Measurements from ENCODE around the gene PCDH15.

Gene PCDH15

DNA sequence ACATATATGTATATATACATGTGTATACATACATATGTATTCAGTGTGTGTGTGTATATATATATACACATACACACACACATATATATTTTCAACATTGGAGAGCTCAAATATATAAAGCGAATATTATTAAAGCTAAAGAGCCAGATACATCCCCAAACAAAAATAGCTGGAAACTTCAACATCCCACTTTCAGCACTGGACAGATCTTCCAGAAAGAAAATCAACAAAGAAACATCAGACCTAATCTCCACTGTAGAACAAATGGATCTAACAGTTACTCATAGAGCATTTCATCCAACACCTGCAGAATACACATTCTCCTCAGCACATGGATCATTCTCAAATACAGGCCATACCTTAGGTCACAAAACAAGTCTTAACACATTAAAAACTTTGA lies 799.0 kb downstream of the PCDH15 start:
- no peaks in the 10 kb centered on the region for H3K27me3 ChIP-seq (ENCODE audit: control insufficient read depth, insufficient read depth, low read length)
- no peaks in the 10 kb centered on the region for H3K36me3 ChIP-seq (ENCODE audit: control insufficient read depth, insufficient read depth, low read length)
- H3K4me3 ChIP-seq (ENCODE audit: low read length) = no peak overlapping the region

GRCh38 chr10:53997953-53998352 lies 803.1 kb downstream of the PCDH15 start:
- no peaks in the 10 kb centered on the region for H3K27me3 ChIP-seq (ENCODE audit: control insufficient read depth, insufficient read depth, low read length)
- no peak overlapping the region for H3K9ac ChIP-seq (ENCODE audit: low read length)
- no peak overlapping the region for H3K4me3 ChIP-seq (ENCODE audit: low read length)
- H3K4me1 ChIP-seq (ENCODE audit: control insufficient read depth, insufficient read depth, low read length) = no peaks in the 10 kb centered on the region
- H3K9me3 ChIP-seq (ENCODE audit: control insufficient read depth, low read length) = no peaks in the 10 kb centered on the region
- H3K36me3 ChIP-seq (ENCODE audit: control insufficient read depth, insufficient read depth, low read length) = no peaks in the 10 kb centered on the region

More for the DNA sequence above, 799.0 kb downstream of the PCDH15 start:
- H3K9ac ChIP-seq (ENCODE audit: low read length) = no peak overlapping the region
- H3K4me1 ChIP-seq (ENCODE audit: control insufficient read depth, insufficient read depth, low read length) = no peaks in the 10 kb centered on the region
- H3K9me3 ChIP-seq (ENCODE audit: control insufficient read depth, low read length) = no peaks in the 10 kb centered on the region

DNA sequence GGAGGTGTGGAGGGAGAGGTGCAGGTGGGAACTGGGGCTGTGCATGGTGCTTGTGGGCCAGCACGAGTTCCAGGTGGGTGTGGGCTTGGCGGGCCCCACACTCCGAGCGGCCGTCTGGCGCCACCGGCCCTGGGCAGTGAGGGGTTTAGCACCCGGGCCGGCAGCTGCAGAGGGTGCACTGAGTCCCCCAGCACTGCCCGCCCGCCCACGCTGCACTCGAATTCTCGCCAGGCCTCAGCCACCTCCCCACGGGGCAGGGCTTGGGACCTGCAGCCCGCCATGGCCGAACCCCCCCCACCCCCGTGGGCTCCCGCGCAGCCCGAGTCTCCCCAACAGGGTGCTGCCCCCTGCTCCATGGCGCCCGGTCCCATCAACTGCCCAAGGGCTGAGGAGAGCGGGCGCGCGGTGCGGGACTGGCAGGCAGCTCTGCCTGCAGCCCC lies 810.2 kb downstream of the PCDH15 start:
- Histone ChIP-seq H3K9ac (ENCODE audit: low read length) (no peak overlapping the region), H3K4me1 (ENCODE audit: control insufficient read depth, insufficient read depth, low read length) (no peaks in the 10 kb centered on the region), H3K4me3 (ENCODE audit: low read length) (no peak overlapping the region), H3K36me3 (ENCODE audit: control insufficient read depth, insufficient read depth, low read length) (no peaks in the 10 kb centered on the region), H3K27me3 (ENCODE audit: control insufficient read depth, insufficient read depth, low read length) (no peaks in the 10 kb centered on the region), H3K9me3 (ENCODE audit: control insufficient read depth, low read length) (no peaks in the 10 kb centered on the region)

DNA sequence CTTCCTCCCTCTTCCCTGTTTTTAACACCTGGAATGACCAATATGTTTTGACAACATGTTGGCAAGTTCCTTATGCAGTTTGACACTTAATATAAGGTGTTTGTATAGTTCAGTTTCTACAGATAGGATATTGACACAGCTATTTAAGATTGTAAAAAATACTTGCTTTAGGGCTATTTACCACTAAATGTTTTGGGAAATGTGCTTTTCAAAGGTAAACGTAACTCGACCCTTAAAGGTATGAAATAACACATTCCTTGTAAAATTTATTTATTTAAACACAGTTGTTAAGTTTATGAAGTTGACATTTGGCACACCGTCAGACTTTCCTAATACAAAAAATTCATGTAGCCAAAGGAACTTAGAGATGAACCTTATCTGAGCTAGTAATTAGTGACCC lies 817.6 kb downstream of the PCDH15 start:
- no peaks in the 10 kb centered on the region for H3K36me3 ChIP-seq (ENCODE audit: control insufficient read depth, insufficient read depth, low read length)
- no peaks in the 10 kb centered on the region for H3K4me1 ChIP-seq (ENCODE audit: control insufficient read depth, insufficient read depth, low read length)
- no peak overlapping the region for H3K9ac ChIP-seq (ENCODE audit: low read length)
- no peaks in the 10 kb centered on the region for H3K27me3 ChIP-seq (ENCODE audit: control insufficient read depth, insufficient read depth, low read length)
- no peaks in the 10 kb centered on the region for H3K9me3 ChIP-seq (ENCODE audit: control insufficient read depth, low read length)
- H3K4me3 ChIP-seq (ENCODE audit: low read length) = no peak overlapping the region

DNA sequence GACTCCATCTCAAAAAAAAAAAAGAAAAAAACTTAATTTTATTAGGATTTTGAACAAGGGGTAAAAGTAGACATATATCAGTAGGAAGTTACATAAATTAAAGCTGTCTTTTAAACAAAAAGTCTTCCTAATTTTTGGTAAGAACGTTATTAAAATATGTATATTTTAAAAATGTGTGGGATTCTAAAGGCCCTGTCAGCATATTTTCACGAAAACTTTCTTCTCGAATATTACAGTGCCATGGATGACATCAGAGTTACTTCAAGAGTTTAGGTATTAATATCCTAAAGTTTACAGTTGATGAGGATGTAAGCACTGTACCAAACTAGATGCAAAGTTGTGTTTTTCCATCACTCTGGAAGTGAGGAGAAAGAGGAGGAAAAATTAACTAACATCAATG lies 820.8 kb downstream of the PCDH15 start:
- Histone ChIP-seq H3K9ac (ENCODE audit: low read length) (no peak overlapping the region), H3K36me3 (ENCODE audit: control insufficient read depth, insufficient read depth, low read length) (no peaks in the 10 kb centered on the region), H3K9me3 (ENCODE audit: control insufficient read depth, low read length) (no peaks in the 10 kb centered on the region), H3K4me3 (ENCODE audit: low read length) (no peak overlapping the region), H3K4me1 (ENCODE audit: control insufficient read depth, insufficient read depth, low read length) (no peaks in the 10 kb centered on the region), H3K27me3 (ENCODE audit: control insufficient read depth, insufficient read depth, low read length) (no peaks in the 10 kb centered on the region)

- H3K4me1 ChIP-seq (ENCODE audit: control insufficient read depth, insufficient read depth, low read length) = no peaks in the 10 kb centered on the region
- no peaks in the 10 kb centered on the region for H3K9me3 ChIP-seq (ENCODE audit: control insufficient read depth, low read length)
- no peak overlapping the region for H3K9ac ChIP-seq (ENCODE audit: low read length)
- H3K4me3 ChIP-seq (ENCODE audit: low read length) = no peak overlapping the region
- no peaks in the 10 kb centered on the region for H3K36me3 ChIP-seq (ENCODE audit: control insufficient read depth, insufficient read depth, low read length)
- H3K27me3 ChIP-seq (ENCODE audit: control insufficient read depth, insufficient read depth, low read length) = no peaks in the 10 kb centered on the region
Observed at GRCh38 chr10:53978301-53978700, 822.7 kb downstream of the PCDH15 start.

DNA sequence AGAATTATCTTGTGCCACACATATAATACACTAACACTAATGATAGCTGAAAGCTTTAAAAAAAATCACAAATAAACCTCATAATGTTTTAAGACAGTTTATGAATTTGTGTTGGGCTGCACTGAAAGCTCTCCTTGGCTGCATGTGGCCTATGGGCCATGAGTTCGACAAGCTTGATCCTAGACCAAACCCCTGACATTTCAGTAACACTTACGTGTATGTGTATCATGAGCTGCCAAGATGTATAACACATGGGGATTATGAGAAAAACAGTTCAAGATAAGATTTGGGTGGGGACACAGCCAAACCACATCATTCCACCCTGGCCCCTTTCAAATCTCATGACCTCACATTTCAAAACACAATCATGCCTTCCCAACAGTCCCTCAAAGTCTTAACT lies 823.8 kb downstream of the PCDH15 start:
- H3K36me3 ChIP-seq (ENCODE audit: control insufficient read depth, insufficient read depth, low read length) = no peaks in the 10 kb centered on the region
- H3K4me1 ChIP-seq (ENCODE audit: control insufficient read depth, insufficient read depth, low read length) = no peaks in the 10 kb centered on the region
- H3K4me3 ChIP-seq (ENCODE audit: low read length) = no peak overlapping the region
- no peaks in the 10 kb centered on the region for H3K27me3 ChIP-seq (ENCODE audit: control insufficient read depth, insufficient read depth, low read length)
- no peaks in the 10 kb centered on the region for H3K9me3 ChIP-seq (ENCODE audit: control insufficient read depth, low read length)
- no peak overlapping the region for H3K9ac ChIP-seq (ENCODE audit: low read length)

- no peaks in the 10 kb centered on the region for H3K36me3 ChIP-seq (ENCODE audit: control insufficient read depth, insufficient read depth, low read length)
- no peaks in the 10 kb centered on the region for H3K4me1 ChIP-seq (ENCODE audit: control insufficient read depth, insufficient read depth, low read length)
- H3K4me3 ChIP-seq (ENCODE audit: low read length) = no peak overlapping the region
- no peak overlapping the region for H3K9ac ChIP-seq (ENCODE audit: low read length)
- no peaks in the 10 kb centered on the region for H3K9me3 ChIP-seq (ENCODE audit: control insufficient read depth, low read length)
- no peaks in the 10 kb centered on the region for H3K27me3 ChIP-seq (ENCODE audit: control insufficient read depth, insufficient read depth, low read length)
Observed at GRCh38 chr10:53957401-53957800, 843.6 kb downstream of the PCDH15 start.

- H3K4me3 ChIP-seq (ENCODE audit: low read length) = no peak overlapping the region
- H3K9ac ChIP-seq (ENCODE audit: low read length) = no peak overlapping the region
- no peaks in the 10 kb centered on the region for H3K9me3 ChIP-seq (ENCODE audit: control insufficient read depth, low read length)
- H3K36me3 ChIP-seq (ENCODE audit: control insufficient read depth, insufficient read depth, low read length) = no peaks in the 10 kb centered on the region
- no peaks in the 10 kb centered on the region for H3K27me3 ChIP-seq (ENCODE audit: control insufficient read depth, insufficient read depth, low read length)
- H3K4me1 ChIP-seq (ENCODE audit: control insufficient read depth, insufficient read depth, low read length) = no peaks in the 10 kb centered on the region
Observed at GRCh38 chr10:53955091-53955490, 845.9 kb downstream of the PCDH15 start.

DNA sequence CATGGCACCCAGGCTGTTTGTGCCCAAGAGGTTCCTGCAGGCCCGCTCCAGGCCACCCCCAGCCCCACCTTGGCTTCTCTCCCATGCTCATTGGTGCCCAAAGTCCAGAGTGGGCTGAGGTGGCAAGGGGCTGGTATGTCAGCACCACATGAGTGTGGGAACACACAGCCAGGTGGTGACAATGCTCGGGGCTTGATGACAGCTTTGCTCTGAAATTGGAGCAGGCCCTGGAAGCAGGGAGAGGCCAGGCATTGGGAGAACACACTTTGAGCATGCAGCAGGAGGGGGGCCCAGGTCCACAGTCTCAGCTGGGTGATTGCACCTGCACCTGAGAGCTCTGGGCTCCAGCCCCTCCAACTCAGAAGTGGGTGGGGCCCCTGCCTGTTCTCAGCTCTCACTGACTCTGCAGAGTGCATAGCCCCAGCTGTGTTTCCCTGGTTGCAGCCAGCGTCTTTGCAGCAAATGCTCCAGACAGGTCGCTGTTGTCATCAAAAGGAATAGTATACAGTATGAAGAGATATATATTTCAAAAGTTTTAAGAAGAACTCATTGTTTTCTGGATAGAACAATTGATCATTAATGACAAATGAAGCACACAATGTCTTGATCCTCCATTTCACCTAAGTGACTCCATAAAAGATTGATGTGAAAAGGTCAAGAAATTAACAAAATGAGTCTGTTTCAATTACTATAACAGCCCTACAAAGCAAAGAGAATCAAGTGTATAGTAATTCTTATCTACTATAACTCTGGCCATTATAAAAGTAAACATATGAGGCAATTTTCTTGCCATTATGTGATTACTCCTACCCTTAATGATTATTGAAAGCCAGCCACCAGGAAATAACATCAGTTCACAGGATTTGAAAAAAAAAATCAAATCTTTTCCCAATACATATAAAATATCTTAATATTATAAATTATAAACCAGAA lies 848.1 kb downstream of the PCDH15 start:
- Histone ChIP-seq H3K4me1 (ENCODE audit: control insufficient read depth, insufficient read depth, low read length) (no peaks in the 10 kb centered on the region), H3K9me3 (ENCODE audit: control insufficient read depth, low read length) (no peaks in the 10 kb centered on the region), H3K36me3 (ENCODE audit: control insufficient read depth, insufficient read depth, low read length) (no peaks in the 10 kb centered on the region), H3K4me3 (ENCODE audit: low read length) (no peak overlapping the region), H3K27me3 (ENCODE audit: control insufficient read depth, insufficient read depth, low read length) (no peaks in the 10 kb centered on the region), H3K9ac (ENCODE audit: low read length) (no peak overlapping the region)

DNA sequence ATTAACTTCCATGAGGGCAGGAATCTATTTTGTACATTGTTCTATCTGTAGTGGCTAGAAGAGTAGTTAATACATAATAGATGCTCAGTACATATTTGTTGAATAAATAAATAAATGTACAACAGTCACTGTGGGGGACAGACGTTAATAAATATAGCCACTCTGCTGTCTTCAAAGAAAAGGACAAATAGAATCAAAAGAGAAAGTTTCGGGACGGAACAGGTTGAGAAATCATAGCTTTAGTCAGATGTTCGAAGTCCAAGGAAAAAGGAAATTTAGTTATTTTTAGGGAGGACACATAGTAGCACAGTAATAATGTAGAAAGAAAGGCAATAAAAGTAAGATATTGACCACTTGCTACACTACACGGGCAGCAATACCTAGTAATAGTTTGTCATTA lies 861.4 kb downstream of the PCDH15 start:
- H3K36me3 ChIP-seq (ENCODE audit: control insufficient read depth, insufficient read depth, low read length) = no peaks in the 10 kb centered on the region
- H3K9me3 ChIP-seq (ENCODE audit: control insufficient read depth, low read length) = no peaks in the 10 kb centered on the region
- no peak overlapping the region for H3K4me3 ChIP-seq (ENCODE audit: low read length)
- no peaks in the 10 kb centered on the region for H3K27me3 ChIP-seq (ENCODE audit: control insufficient read depth, insufficient read depth, low read length)
- H3K9ac ChIP-seq (ENCODE audit: low read length) = no peak overlapping the region
- no peaks in the 10 kb centered on the region for H3K4me1 ChIP-seq (ENCODE audit: control insufficient read depth, insufficient read depth, low read length)

DNA sequence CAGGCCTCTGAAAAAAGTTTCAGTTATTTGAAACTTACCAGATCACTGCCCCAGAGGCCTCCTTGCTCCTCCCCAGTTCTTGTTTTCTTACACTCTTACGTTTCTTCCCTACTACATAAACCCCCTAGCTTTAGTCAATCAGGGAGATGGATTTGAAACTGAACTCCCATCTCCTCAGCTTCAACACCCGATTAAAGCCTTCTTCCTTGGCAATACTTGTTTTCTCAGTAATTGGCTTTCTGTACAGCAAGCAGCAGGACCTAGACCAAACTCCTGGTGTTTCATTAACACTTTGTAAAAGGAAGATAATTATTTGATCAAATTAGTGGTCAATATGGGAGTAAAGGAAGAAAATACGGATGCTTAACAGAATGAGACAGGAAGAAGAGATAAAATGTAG lies 870.4 kb downstream of the PCDH15 start:
- Histone ChIP-seq H3K4me3 (ENCODE audit: low read length) (no peak overlapping the region), H3K9me3 (ENCODE audit: control insufficient read depth, low read length) (no peaks in the 10 kb centered on the region), H3K9ac (ENCODE audit: low read length) (no peak overlapping the region), H3K4me1 (ENCODE audit: control insufficient read depth, insufficient read depth, low read length) (no peaks in the 10 kb centered on the region), H3K27me3 (ENCODE audit: control insufficient read depth, insufficient read depth, low read length) (no peaks in the 10 kb centered on the region), H3K36me3 (ENCODE audit: control insufficient read depth, insufficient read depth, low read length) (no peaks in the 10 kb centered on the region)

All from mucosa of stomach (tissue), 1 donor.